HG02840 (cell line): ENCODE measurements around the gene UGT1A5.
"Not testable (repeated sequence)": the region's sequence is repeated elsewhere in the genome, so short reads cannot be mapped to it uniquely, and the experiment has no call there.

Experiments used
- ATAC-seq: cut with Tn5 transposase; IDR thresholded peaks from one replicate; pipeline ENCODE4 v1.9.1; 2021; ENCODE audit warnings: mild to moderate bottlenecking, moderate library complexity, moderate number of reproducible peaks; ENCODE audit not compliant: unreplicated experiment, low FRiP score

Gene UGT1A5

GRCh38 chr2:233692648-233693047, 20.1 kb upstream of the UGT1A5 start, which contains the start of gene UGT1A6:
Gene UGT1A6 (plus strand): TSS chr2:233692890. CDS start chr2:233693005, 115 bp downstream.
- no peak for ATAC-seq

- no peak for ATAC-seq
Measured at GRCh38 chr2:233693963-233694362, 18.7 kb upstream of the UGT1A5 start.

GRCh38 chr2:233698740-233699139, 14.0 kb upstream of the UGT1A5 start:
- ATAC-seq: no peak

- ATAC-seq: no peak
Measured at GRCh38 chr2:233699424-233700027, 13.2 kb upstream of the UGT1A5 start.

DNA sequence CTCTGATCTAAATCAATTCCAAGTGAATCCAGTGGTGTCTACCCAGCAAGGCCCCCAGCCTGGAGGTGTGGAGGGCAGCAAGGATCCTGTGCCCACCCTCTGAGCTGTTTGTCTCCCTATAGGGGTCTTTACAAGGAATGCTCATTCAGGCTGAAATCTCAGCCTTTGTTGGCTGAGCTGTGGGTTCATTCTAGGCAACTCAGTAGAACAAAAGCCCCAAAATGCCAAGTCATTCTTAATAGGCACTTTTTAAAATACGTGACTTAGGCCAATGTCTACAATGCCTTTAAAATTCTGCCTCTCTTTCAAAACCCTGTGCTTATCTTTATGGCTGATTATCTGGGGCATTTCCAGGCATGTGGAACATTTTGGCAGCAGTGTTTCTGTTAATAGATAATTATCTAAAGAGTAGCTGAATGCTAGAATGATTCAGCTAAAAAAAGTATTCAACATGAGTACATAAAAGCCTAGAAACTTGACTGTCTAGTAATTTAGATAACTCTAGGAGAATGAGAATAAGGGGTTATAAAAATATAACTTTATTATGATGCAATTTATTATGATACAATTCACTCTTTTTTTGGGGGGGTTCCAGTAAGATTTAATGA, 12.6 kb upstream of the UGT1A5 start:
- ATAC-seq: no peak

DNA sequence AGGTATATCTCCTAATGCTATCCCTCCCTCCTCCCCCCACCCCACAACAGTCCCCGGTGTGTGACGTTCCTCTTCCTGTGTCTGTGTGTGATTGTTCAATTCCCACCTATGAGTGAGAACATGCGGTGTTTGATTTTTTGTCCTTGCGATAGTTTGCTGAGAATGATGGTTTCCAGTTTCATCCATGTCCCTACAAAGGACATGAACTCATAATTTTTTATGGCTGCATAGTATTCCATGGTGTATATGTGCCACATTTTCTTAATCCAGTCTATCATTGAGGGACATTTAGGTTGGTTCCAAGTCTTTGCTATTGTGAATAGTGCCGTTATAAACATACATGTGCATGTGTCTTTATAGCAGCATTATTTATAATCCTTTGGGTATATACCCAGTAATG, 11.9 kb upstream of the UGT1A5 start:
- not testable (repeated sequence) for ATAC-seq

DNA sequence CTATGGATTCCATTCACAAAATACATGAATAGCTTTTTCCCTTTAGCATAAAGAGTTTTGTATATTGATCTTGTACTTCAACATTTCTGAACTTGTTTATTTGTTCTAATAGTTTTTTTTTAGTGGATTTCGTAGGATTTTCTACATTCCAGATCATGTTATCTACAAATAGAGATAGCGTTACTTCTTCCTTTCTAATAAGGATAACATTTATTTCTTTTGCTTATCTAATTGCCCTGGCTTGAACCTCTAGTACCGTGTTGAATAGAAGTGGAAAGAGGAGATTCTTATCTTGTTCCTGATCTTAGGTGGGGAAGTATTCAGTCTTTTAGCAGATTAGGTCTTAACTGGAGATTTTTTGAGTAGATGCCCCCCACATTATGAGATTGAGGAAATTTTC, 10.5 kb upstream of the UGT1A5 start:
- ATAC-seq: no peak

- no peak for ATAC-seq
Measured at GRCh38 chr2:233705911-233706506, 6.7 kb upstream of the UGT1A5 start.

DNA sequence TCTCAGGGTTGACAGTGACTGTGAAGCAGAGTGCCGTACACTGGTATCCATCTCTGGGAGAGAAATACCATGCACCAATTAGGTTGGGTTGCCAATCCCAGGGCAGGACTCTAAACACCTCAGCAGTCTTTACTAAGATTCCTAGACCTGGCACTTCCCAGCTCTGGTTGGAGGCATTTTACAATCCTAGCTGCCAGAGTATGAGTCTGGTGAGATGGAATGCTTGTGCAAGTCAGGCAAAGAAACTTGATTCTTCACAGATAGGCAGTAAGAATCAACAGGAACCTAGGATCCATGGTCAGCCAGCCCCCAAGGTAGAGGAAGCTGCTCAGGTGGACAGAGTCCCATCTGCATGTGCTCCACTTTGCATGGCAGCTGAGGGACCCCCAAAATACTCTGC, 6.0 kb upstream of the UGT1A5 start:
- no peak for ATAC-seq

GRCh38 chr2:233707940-233708644, 4.6 kb upstream of the UGT1A5 start:
- ATAC-seq: no peak

- ATAC-seq: no peak
Measured at GRCh38 chr2:233708942-233709341, 3.8 kb upstream of the UGT1A5 start.

- no peak for ATAC-seq
Measured at GRCh38 chr2:233711312-233712008, 1.2 kb upstream of the UGT1A5 start.

GRCh38 chr2:233713262-233713615, 532 bp downstream of the UGT1A5 start:
- no peak for ATAC-seq

GRCh38 chr2:233714121-233714520, 1.4 kb downstream of the UGT1A5 start:
- ATAC-seq: no peak

GRCh38 chr2:233718552-233718951, 5.8 kb downstream of the UGT1A5 start, which contains the start of gene UGT1A4:
Gene UGT1A4 (plus strand): TSS chr2:233718736. CDS start chr2:233718821, 85 bp downstream.
- ATAC-seq: no peak

DNA sequence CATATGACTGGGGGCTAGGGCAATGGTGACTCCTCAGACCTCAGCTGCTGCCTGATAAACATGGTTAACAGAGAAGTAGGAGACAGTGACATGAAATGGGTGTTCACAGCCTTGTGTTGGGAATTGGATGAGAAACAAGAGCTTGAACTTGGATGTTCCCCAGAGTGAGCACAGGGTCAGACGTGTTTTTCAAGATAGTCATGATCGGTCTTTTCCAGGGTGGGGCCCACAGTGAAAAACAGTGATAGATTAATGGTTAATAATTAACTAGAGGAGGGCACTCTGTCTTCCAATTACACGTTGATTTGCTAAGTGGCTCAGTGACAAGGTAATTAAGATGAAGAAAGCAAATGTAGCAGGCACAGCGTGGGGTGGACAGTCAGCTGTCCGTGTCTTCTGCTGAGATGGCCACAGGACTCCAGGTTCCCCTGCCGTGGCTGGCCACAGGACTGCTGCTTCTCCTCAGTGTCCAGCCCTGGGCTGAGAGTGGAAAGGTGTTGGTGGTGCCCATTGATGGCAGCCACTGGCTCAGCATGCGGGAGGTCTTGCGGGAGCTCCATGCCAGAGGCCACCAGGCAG, 16.1 kb downstream of the UGT1A5 start, which contains the start of gene UGT1A3:
TSS of gene UGT1A3 (plus strand) at position 320 of the 579 bp plus-strand sequence. CDS start at position 405, 85 bp downstream.
- ATAC-seq: no peak

DNA sequence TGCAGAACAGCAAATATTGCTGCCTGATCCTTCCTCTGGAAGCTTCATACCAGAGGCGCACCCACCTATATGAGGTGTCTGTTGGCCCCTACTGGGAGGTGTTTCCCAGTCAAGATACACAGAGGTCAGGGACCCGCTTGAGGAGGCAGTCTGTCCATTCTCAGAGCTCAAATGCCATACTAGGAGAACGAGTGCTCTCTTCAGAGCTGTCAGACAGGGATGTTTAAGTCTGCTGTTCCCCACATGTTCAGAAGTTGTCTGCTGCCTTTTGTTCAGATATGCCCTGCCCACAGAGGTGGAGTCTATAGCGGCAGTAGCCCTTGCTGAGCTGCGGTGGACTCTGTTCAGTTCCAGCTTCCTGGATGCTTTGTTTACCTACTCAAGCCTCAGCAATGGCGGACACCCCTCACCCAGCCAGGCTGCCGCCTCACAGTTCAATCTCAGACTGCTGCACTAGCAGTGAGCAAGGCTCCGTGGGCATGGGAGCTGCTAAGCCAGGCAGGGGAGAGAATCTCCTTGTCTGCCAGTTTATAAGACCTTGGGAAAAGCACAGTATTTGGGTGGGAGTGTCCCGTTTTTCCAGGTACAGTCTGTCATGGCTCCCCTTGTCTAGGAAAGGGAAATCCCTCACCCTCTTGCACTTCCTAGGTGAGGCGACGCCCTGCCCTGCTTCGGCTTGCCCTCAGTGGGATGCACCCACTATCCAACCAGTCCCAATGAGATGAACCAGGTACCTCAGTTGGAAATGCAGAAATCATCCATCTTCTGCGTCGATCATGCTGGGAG, 24.4 kb downstream of the UGT1A5 start:
- ATAC-seq: not testable (repeated sequence)

GRCh38 chr2:233740870-233741269, 28.2 kb downstream of the UGT1A5 start:
- no peak for ATAC-seq

DNA sequence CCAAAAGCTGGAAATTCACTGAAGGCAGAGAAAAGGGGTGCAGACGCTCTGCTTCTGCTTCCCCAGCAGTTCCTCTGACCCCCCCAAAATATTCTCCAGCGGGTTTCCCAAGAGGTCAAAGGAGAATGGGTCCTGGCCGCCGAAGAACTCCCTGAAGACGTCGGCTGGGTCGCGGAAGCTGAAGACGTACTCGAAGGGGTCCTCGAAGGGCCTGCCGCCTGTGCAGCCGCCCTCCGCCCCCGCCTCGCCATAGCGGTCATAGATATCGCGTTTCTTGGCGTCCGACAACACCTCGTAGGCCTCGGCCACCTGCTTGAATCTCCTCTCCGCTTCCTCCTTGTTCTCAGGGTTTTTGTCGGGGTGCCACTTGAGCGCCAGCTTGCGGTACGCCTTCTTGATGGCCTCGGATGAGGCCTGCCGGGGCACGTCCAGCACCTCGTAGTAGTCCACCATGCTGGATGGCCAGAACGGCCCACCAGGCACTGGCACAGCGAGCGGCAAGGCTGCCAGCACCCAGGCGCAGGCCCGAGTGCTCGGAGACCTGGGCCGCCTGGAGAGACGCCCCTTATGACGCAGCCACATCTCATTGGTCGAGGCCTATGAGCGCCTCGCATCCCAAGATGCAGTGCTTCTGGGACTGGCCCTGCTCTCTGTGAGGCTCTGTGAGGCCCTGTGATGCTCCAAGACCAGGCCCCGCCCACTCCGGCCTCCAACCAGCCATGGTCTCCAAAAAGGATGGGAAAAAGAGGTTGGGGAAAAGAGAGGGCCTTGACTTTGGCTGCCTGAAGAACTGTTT, 31.0 kb downstream of the UGT1A5 start:
- ATAC-seq: no peak
